ENCODE data around the gene SCO2. TPM values are rescaled to one million over a fixed set of nuclear protein-coding genes. Genes with fewer than 3 reads are reported as not detected.

SCO2 gene
- total and polyA plus RNA-seq, 2 of the 13 experiments (the other 11 are each of a cell fraction or from before 2014, with no cell fraction given), result 0.32 to 3.7 TPM

DNA sequence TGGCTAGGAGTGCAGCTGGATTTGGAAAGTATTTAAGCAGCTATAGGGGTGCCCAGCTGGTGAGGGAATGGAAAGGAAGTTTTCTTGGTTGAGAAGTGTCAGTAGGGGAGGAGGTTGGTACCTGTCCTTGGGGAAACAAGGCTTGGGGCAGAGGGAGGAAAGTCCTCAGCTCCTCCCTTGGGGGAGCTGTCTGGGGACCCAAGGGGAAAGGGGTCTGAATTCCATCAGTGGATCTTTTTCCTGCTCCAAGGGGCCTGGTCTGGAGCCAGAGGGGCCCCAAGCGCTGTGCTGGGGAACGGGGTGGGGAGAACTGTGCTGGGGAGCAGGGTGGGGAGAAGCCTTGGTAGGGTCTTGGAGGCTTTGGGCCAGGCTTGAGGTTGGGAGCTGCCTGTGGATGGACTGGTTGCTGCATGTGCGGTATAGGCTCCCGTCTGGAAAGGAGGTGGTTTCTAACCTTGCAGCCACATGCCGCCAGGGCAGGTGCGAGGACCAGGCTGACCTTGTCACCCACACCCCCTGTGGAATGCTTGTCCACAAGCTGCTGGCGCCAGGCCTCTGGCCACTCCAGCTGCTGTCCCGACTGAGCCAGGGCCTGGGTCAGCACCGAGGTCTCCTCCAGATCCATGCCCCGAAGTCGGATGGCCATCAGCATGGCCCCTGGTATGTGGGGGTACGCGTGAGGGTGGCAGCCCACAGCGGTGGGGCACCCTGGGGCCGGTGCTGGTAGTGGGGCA lies 3.5 kb upstream of the SCO2 start:
- no peak for FAIRE-seq
- DNase-seq (ENCODE audit: low spot score), result no peak
- no TSS peak for BruUV-seq (replicated peaks)
- H3K36me3 ChIP-seq (replicated peaks in 1 of 2; ENCODE audit: control insufficient read depth in 1 of 2, insufficient read depth in 2 of 2, low read length in 2 of 2), result no peaks in the 10 kb centered on the region
- WGBS (ENCODE audit: low lambda C conversion rate), result 59% methylated on average over 3 of the region's 15 CpGs
- in situ Hi-C loops (cut with HindIII; ENCODE audit: extremely low pct_ligation_motif_present, low pct_unique_long_range_greater_than_20kb), result no loop called here
- no peak for ATAC-seq
- H3K27me3 ChIP-seq (ENCODE audit: control insufficient read depth in 1 of 2, insufficient read depth in 2 of 2, low read length in 2 of 2), result 0 out of 5 replicates have a peak, but pooled peaks cover 0 to 4% of the 10 kb centered on the region in 2 experiments
- intact Hi-C loops (cut with micrococcal nuclease; ENCODE audit: unreplicated experiment), result loop anchor here (5.0 kb wide), 1 partner anchor 33 kb away; the partner anchor contains the start of gene SYCE3
- H3K4me3 ChIP-seq (replicated peaks in 1 of 3; ENCODE audit: insufficient read depth in 1 of 3, low read depth in 2 of 3, low read length in 3 of 3), result no peak overlapping the region; a peak in 1 of 6 replicates
- no peak overlapping the region for H2AFZ ChIP-seq (ENCODE audit: low read length)
- H3K9ac ChIP-seq (ENCODE audit: insufficient read depth, low read depth, low read length), result no peak overlapping the region
- H3K27ac ChIP-seq (ENCODE audit: extremely low read length, insufficient read depth, low read length), result no peak overlapping the region
- ChIA-PET CTCF (ENCODE audit: low intra/inter-chr PET ratio, low total read pairs) (no interaction called here), POLR2A (interaction anchor here (0.9 to 2.5 kb wide), 8 partner anchors 9 to 171 kb away, joined by 3 to 10 read pairs (median 6); partner anchors contain the start of genes KLHDC7B, LMF2, NCAPH2 and SYCE3)
- no peaks in the 10 kb centered on the region for H3K9me3 ChIP-seq (ENCODE audit: low read length)
- peaks cover 72% of the 10 kb centered on the region for H3K4me1 ChIP-seq (ENCODE audit: insufficient read depth, low read length)
- peaks cover 8% of the 10 kb centered on the region for H4K20me1 ChIP-seq (ENCODE audit: insufficient read depth, low read length)
- no peak overlapping the region for H3K4me2 ChIP-seq (ENCODE audit: low read depth, low read length)
- peaks cover 14% of the 10 kb centered on the region for H3K79me2 ChIP-seq (ENCODE audit: insufficient read depth, low read length)
- TF ChIP-seq IKZF4 (CRISPR knock-in tag; IDR thresholded peaks at IDR 0.05; ENCODE audit: borderline replicate concordance, low read depth, not compliant biosample characterization) (peak; percentile 48), TFDP1 (CRISPR knock-in tag; IDR thresholded peaks at IDR 0.05; ENCODE audit: borderline replicate concordance) (peak; percentile 88; the same call in 1 of the 2 replicates), ZNF710 (CRISPR knock-in tag; IDR thresholded peaks at IDR 0.05; ENCODE audit: borderline replicate concordance) (peak; percentile 13; the same call in 1 of the 2 replicates), KDM3A (CRISPR knock-in tag; IDR thresholded peaks at IDR 0.05; ENCODE audit: low read depth) (no peak), HNRNPUL1 (IDR thresholded peaks at IDR 0.05; ENCODE audit: low read depth, low read length) (no peak), ZNF350 (CRISPR knock-in tag; IDR thresholded peaks at IDR 0.05; ENCODE audit: borderline replicate concordance, low read depth) (no peak), MXD4 (CRISPR knock-in tag; IDR thresholded peaks at IDR 0.05) (no peak), EED (CRISPR knock-in tag; IDR thresholded peaks at IDR 0.05) (no peak), RAD51 (IDR thresholded peaks at IDR 0.05; ENCODE audit: borderline replicate concordance) (no peak), FOXM1 (CRISPR knock-in tag; IDR thresholded peaks at IDR 0.05) (0 out of 2 replicates have a peak, but pooled peaks have one; percentile 17), HOXA3 (CRISPR knock-in tag; IDR thresholded peaks at IDR 0.05) (peak; percentile 50; the same call in 1 of the 2 replicates), SALL2 (CRISPR knock-in tag; IDR thresholded peaks at IDR 0.05) (0 out of 2 replicates have a peak, but pooled peaks have one; percentile 9), GPN1 (CRISPR knock-in tag; IDR thresholded peaks at IDR 0.05; ENCODE audit: borderline replicate concordance) (no peak), HIC2 (CRISPR knock-in tag; IDR thresholded peaks at IDR 0.05; ENCODE audit: low read depth) (no peak)
- TF ChIP-seq, protein P1, sequence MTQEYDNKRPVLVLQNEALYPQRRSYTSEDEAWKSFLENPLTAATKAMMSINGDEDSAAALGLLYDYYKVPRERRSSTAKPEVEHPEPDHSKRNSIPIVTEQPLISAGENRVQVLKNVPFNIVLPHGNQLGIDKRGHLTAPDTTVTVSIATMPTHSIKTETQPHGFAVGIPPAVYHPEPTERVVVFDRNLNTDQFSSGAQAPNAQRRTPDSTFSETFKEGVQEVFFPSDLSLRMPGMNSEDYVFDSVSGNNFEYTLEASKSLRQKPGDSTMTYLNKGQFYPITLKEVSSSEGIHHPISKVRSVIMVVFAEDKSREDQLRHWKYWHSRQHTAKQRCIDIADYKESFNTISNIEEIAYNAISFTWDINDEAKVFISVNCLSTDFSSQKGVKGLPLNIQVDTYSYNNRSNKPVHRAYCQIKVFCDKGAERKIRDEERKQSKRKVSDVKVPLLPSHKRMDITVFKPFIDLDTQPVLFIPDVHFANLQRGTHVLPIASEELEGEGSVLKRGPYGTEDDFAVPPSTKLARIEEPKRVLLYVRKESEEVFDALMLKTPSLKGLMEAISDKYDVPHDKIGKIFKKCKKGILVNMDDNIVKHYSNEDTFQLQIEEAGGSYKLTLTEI (CRISPR knock-in tag; conservative IDR thresholded peaks at IDR 0.05), result no peak

Data from HepG2 (cell line).